NCI-H2107 treated with DMSO at 0.1 percent for 48 hours (cell line): ENCODE results near the gene CATSPERE.
A peak's percentile ranks its signal among the peaks of the same experiment; 100 is the strongest.

Source experiments
- DNase-seq: peaks from one replicate; lab custom pipeline; 2025; ENCODE audit not compliant: unreplicated experiment; lab: John Stamatoyannopoulos, UW

The CATSPERE gene

GRCh38 chr1:244626709-244627108, 165.6 kb downstream of the CATSPERE start:
- DNase-seq = no peak

GRCh38 chr1:244628789-244629188, 167.7 kb downstream of the CATSPERE start:
- no peak for DNase-seq

- no peak for DNase-seq
Measured at GRCh38 chr1:244633140-244633539, 172.1 kb downstream of the CATSPERE start.

DNA sequence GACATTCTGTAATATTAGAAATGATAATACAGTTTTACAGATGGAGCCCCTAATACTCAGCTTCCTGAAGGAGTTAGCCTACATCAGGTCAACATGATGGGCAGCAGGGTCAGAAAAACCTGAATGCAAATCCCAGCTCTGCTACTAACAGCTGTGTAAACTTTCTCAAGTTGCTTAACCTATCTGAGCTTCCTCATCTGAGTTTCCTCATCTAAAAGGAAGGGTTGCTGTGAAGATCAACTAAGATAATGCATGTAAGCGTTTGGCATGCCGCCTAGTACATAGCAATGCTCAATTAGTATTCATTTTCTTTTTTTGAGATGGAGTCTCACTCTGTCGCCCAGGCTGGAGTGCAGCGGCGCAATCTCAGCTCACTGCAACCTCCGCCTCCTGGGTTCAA, 173.5 kb downstream of the CATSPERE start:
- DNase-seq = no peak

GRCh38 chr1:244636488-244637259, 175.6 kb downstream of the CATSPERE start:
- no peak for DNase-seq

DNA sequence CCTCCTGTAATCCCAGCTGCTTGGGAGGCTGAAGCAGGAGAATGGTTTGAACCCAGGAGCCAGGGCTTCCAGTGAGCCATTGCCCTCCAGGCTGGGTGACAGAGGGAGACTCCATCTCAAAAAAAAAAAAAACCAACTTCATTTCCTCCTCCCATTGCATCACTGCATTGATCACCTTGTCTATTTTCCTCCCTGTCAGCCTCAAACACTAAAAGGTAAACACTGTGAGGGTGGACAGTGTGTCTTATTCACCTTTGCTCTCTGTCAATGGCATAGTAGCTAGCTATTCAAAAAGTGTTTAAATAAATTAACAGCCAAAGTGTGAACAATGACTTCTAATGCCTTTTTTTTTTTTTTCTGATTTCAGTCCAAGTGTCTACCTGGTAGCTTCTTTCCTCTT, 178.5 kb downstream of the CATSPERE start:
- DNase-seq = no peak

DNA sequence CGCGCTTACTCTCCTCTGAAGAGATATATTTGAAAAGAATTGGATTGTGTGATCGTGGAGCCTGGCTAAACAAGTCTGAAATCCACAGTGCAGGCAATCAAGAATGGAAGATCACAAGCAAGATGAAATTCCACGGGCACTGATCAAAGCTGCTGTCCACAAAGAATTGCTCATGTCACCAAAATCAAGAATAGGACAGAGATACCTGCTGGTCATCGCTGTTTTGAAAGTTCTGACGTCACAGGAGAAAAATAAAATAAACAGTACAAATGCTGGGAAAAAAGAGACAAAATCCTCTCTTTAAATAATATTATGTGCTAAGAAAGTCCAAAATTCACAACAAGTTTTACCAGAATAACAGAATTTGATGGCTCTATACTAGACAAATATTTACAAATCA, 179.8 kb downstream of the CATSPERE start:
- no peak for DNase-seq

GRCh38 chr1:244642526-244642925, 181.5 kb downstream of the CATSPERE start:
- DNase-seq = no peak

GRCh38 chr1:244642988-244643387, 181.9 kb downstream of the CATSPERE start:
- DNase-seq = no peak

DNA sequence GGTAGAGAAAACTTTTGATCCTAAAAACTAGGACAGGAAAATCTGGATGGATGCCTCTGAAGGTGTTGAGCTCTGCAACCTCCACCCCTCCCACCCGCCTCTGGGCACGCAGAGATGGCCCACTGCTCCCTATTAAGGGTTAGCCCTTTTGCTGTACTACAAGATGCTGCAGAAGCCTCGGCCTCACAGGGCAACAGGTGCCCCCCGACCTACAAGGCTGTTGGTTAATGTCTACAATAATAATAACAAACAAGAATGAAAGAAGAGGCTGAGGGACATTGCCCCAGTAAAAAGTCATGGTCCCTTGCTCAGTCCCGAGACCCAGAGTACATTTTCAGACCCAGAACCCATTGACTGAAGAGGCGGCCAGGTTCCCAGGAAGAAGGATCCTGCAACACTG, 184.3 kb downstream of the CATSPERE start:
- no peak for DNase-seq

- DNase-seq = no peak
Measured at GRCh38 chr1:244645890-244646289, 184.8 kb downstream of the CATSPERE start.

GRCh38 chr1:244647819-244648218, 186.7 kb downstream of the CATSPERE start:
- DNase-seq = no peak

- no peak for DNase-seq
Measured at GRCh38 chr1:244651956-244652622, 191.0 kb downstream of the CATSPERE start.

GRCh38 chr1:244652623-244653438, 191.8 kb downstream of the CATSPERE start, which contains the start of gene DESI2:
Gene DESI2 (plus strand): TSS chr1:244653126. CDS start chr1:244653314, 188 bp downstream.
- peak; percentile 99 for DNase-seq

DNA sequence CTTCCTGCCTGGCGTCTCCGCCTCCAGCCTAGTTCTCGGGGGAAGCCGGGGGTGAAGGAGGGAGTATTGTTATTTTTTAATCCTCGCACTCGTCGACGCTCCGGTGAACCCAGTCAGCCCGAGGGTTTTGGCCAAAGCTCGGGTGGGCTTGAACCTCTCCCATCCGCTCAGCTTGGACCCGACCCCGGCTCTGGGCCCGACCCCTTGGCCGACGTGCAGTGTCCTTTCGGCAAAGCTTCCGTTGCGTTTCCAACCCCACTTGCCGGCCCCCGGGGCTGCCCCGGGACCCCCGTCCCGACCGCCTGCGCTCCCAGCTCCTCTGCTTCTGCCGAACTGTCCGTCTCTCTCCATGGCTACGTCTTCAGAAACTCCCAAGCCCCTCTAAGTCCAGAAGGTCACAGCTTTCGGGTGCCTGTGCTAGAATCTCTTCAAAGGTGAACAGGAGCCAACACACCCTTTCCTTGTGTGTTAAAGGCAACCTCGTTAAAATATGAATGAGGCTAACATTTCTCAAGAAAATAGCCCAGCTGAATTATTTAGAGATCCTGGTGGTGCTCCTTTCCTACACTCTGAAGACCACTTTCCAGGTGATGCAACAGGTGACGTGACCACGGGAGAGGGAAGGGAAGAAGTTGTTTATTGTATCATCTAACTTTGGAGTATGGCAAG, 192.5 kb downstream of the CATSPERE start:
- DNase-seq = no peak

DNA sequence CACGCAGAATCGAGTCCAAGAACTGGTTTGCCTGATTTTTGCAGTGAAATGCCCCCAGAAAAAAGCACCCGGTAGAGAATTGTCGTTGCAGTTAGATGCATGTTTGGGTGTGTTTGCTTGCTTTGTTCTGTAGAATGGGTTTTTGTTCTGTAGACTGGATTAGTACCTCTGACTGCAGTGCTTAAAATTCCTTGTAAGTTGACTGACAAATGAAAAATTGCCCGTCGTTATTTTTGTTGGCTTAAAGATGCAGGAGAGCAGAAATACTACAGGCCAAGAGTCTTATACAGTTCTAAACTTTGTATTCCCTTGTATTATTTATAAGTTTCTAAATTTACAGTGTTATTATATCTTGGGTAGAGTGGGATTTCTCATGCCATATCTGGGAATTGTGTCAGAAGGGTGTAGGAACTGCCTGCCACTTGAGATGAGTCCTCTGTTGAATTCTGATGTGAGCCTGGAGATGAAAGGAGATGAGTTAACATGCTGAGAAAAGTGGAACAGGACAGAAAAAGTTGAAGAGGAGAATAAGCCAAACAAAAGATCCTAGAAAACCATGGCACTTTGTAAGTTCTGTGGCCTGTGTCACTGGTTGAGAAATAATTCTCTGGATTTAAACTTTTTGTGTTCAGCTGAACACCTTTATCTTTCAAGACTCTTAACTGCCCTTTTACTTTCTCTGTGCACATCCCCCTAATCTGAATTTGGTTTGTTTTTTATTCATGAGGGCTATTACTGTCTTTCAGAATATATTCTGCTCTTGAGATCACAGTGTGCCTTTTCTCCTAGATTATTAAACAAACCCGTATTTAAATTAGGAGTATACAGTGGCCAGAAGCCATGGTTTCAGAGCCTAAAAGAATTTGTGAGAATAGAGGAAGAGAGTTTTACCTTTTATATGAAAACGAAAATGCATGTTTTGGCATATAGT, 193.3 kb downstream of the CATSPERE start:
- no peak for DNase-seq

DNA sequence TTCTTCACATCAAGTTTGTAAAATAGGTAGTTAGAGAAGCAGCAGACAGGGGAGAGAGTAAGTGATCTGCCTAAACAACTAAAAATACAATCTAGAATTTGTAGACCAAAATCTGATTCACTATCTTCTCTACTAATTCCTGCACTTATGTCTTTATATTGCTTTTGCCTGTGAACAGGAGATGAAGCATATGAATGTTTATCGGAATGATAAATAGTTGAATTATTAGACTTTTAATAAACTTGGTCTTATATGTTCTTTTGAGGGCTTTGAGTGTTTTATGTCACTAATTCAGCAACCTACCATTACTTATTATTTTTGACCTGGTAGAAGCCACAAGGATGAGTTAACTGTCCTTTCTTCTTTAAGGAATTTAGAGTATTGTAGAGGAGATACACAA, 194.1 kb downstream of the CATSPERE start:
- DNase-seq = no peak

DNA sequence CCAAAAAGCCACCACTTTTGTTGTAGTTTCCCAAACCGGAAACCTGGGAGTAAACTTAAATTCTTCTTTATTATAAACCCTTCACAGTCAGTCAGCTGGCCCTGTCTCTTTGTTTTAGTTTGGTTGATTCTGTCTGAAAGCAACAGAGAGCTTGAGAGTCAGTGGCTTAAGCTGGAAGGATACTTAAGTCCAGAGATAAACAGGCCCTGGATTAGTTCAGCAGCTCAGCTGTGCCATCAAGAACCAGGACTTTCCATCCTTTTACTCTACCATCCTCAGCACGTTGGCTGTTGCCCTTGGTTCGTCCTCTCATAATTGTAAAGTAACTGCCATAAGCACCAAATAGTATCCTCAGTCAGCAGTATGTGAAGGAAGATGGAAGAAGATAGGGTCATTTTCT, 196.3 kb downstream of the CATSPERE start:
- no peak for DNase-seq

DNA sequence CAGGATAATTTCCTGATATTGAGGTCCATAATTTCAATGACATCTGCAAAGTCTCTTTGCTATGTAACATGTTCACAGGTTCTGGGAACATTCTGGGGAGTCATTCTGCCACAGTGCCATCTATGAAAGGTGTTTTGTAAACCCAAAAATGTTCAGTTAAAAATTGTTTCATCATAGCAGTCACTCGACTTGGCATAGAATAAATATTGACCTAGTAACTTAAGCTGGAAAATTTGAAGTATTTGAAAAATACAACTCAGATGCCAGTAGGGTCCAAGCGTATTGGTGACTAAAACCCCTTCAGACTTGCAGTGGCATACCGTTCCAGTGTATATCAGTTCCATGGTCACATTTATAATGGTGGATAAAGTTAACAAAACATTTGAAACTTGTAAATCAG, 198.6 kb downstream of the CATSPERE start:
- DNase-seq = no peak

DNA sequence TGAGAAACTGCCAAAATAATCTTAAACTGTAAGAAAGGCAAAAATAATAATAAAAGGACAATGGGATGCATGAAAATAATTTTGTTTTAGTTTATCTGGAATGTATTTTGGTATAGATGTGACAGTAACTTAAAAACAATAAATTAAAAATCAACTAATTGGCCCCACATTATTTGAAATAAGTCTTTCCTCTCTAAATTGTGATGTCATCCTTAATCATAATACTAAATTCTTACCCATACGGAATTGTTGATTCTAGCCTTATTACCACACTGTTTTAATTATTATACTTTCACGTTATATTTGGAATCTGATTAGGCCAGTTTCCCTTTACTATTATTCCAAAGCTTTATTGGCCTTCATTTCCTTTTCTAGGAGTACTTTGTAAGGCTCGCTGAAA, 199.5 kb downstream of the CATSPERE start:
- no peak for DNase-seq
